Testis (tissue), 3 donors: ENCODE results near the gene SOX1. TPM values are rescaled to one million over a fixed set of nuclear protein-coding genes. Genes with fewer than 3 reads are reported as not detected.

Experiments used
- DNase-seq: peaks from one replicate; pipeline ENCODE4 v3.0.0-alpha.2; 2019
- H3K27ac ChIP-seq, 2 donors: fragments of 200-600 bp; sonication (generic); one replicate each; pipeline ENCODE4 v1.5.1; 2019
- H3K27me3 ChIP-seq: fragments of 200-600 bp; sonication (generic); one replicate; pipeline ENCODE4 v1.5.1; 2019
- H3K36me3 ChIP-seq: fragments of 200-600 bp; sonication (generic); one replicate; pipeline ENCODE4 v1.5.1; 2017; ENCODE audit warnings: low read depth; ENCODE audit errors: missing control alignments
- H3K4me1 ChIP-seq: fragments of 200-600 bp; sonication (generic); one replicate; pipeline ENCODE4 v1.5.1; 2019
- H3K4me3 ChIP-seq, 2 donors: fragments of 200-600 bp; sonication (generic); one replicate each; pipeline ENCODE4 v1.5.1; 2017 to 2019
- H3K9me3 ChIP-seq: fragments of 200-600 bp; sonication (generic); one replicate; pipeline ENCODE4 v1.5.1; 2017
- POLR2A ChIP-seq: fragments of 450-650 bp; IDR thresholded peaks from one replicate; pipeline ENCODE4 v1.6.1; 2017; ENCODE audit warnings: antibody characterized with exemption, mild to moderate bottlenecking, moderate library complexity
- WGBS, 2 donors: methylation state at CpG; one replicate each; pipeline ENCODE4 v1.1.5; 2018; 5-methylcytosine and 5-hydroxymethylcytosine counted together
- intact Hi-C: fragments of 100-400 bp; cut with DNase I; formaldehyde crosslinking; loops from one replicate; pipeline ENCODE4 v1.15.1; 2023; ENCODE audit warnings: low total_unique reads
- polyA plus RNA-seq: library from polyadenylated mRNA; stranded (reverse); fragments of 350-450 nt; fragmentation: Illumina TruSeq; extraction: RNeasy Lipid Tissue Mini Kit (QIAGEN cat#74804); gene quantifications from one replicate; pipeline ENCODE4 v1.2.3, GENCODE V29; 2014; ENCODE audit warnings: low read depth, low replicate concordance; ENCODE audit not compliant: insufficient read depth
- total RNA-seq, 2 donors: library from RNA; depleted of rRNA; stranded (reverse); fragments of >200 nt; gene quantifications; one replicate each; pipeline ENCODE4 v1.2.3, GENCODE V29; 2016
- TF ChIP-seq, protein P1 (sequence below), 3 experiments: fragments of 450-650 bp in 2 of 3; fragments of 200-600 bp in 1 of 3; sonication (generic) in 1 of 3; IDR thresholded peaks; one replicate each; pipeline ENCODE4 v1.5.1; 2016 to 2019; ENCODE audit warnings: antibody characterized with exemption in 3 of 3, mild to moderate bottlenecking in 2 of 3, moderate library complexity in 1 of 3

SOX1 gene
- total and polyA plus RNA-seq, 3 donors from 2014 or later, result 1.7 to 4.6 (median 4.6) TPM

DNA sequence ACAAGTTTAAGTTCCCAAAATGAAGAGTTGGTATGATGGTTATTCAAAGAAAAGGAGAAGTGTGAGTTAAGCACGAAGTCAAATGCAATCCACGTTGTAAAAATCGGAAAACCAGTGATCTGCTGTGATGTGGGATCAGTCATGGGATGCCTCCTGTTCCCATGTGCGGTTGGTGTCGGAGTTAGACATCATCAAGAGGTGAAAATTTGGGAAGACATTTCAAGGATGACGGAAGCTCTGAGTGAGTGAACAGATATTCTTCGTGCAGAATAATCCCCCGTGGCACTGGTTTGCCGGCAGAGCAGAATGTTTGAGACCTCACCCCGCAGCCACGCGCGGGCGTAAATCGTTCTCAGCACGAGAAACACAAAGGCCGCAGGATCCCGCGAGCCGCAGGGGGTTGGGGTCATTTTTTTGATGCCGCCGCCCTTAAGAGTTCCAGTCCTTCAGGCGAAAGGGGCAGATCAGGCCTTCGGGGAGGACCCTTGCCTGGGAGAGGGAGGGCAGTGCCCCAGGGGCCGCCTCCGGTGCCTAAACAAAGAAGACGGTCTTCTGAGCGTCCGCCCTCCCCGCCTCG is 13.7 kb upstream of the SOX1 start:
- TF ChIP-seq POLR2A, result no peak
- 3 to 5% methylated on average over 19 to 31 of the region's 31 CpGs for WGBS, 2 donors
- peak overlapping the region in 1 of 2 donors; percentile 4 for H3K4me3 ChIP-seq
- no peak for DNase-seq
- no peak overlapping the region for H3K27ac ChIP-seq
- H3K27me3 ChIP-seq, result no peaks in the 10 kb centered on the region
- intact Hi-C loops, result no loop called here
- no peaks in the 10 kb centered on the region for H3K36me3 ChIP-seq
- no peaks in the 10 kb centered on the region for H3K9me3 ChIP-seq
- H3K4me1 ChIP-seq, result no peaks in the 10 kb centered on the region

DNA sequence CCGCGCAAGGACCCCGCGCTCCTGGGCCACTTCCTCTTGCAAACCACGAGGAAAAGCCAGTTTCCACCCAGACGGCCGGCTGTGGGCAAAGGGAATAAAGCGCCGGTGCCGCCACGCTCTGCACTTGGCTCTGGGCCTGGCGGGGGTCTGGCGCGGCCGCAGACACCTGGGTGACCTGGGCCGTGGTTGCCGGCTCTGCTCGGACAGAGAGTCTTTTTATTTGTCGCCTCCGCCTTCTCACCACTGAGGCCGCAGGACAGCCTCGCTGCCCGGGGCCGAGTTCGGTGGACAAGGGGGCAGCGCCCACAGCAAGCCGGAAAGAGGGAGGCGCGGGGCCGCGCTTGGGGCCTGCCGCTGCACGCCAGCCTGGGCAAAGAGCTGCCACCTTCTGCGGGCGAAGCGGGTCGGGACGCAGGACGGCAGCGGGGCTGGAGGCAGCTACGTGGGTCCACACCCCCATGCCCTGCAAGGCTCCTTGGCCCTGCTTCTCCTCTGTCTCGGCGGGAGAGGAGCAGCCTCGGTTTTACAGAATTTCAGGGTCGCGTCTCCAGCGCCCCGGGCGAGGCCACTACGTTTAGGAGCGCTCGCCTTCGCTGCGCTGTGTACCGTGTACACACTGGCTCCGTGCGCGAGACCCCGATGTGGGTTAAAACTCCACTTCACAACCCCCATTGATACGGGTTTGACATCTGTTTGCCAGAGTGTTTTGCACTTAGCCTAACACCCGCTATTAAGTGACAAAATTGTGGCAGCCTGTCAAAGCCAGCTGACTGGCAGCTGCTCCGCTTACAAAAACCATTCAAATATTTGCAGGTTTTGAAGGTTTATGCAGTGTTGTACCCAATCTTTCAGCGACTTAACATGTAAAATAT is 13.0 kb upstream of the SOX1 start:
- H3K36me3 ChIP-seq, result no peaks in the 10 kb centered on the region
- 1 to 2% methylated on average over 20 to 56 of the region's 63 CpGs for WGBS, 2 donors
- no peak overlapping the region for H3K27ac ChIP-seq
- no peak for DNase-seq
- H3K27me3 ChIP-seq, result no peaks in the 10 kb centered on the region
- intact Hi-C loops, result no loop called here
- no peaks in the 10 kb centered on the region for H3K4me1 ChIP-seq
- TF ChIP-seq POLR2A, result no peak
- TF ChIP-seq, protein P1, sequence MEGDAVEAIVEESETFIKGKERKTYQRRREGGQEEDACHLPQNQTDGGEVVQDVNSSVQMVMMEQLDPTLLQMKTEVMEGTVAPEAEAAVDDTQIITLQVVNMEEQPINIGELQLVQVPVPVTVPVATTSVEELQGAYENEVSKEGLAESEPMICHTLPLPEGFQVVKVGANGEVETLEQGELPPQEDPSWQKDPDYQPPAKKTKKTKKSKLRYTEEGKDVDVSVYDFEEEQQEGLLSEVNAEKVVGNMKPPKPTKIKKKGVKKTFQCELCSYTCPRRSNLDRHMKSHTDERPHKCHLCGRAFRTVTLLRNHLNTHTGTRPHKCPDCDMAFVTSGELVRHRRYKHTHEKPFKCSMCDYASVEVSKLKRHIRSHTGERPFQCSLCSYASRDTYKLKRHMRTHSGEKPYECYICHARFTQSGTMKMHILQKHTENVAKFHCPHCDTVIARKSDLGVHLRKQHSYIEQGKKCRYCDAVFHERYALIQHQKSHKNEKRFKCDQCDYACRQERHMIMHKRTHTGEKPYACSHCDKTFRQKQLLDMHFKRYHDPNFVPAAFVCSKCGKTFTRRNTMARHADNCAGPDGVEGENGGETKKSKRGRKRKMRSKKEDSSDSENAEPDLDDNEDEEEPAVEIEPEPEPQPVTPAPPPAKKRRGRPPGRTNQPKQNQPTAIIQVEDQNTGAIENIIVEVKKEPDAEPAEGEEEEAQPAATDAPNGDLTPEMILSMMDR (IDR thresholded peaks at IDR 0.05), result no peak
- H3K4me3 ChIP-seq, result peak overlapping the region in 1 of 2 donors; percentile 4
- no peaks in the 10 kb centered on the region for H3K9me3 ChIP-seq

DNA sequence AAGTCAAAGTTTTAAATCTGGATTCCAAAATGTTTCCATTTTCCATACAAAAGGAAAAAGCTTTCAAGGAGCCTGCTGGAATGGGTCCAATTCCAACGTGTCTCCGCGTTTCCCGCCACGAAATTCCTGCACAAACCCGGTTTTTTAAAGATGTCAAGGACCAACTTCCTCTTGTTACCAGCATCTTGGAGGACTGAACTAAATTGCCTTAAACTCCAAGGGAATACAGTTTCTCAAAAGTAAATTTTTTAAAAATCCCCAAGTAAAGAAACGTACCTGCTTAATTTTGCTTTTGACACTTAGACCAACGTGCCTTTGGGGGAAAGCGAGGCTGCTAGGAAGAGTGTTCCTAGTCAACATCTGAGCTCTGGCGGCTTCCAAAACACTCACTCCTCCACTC is 12.3 kb upstream of the SOX1 start:
- intact Hi-C loops, result no loop called here
- no peak for DNase-seq
- TF ChIP-seq POLR2A, result no peak
- TF ChIP-seq, protein P1 (IDR thresholded peaks at IDR 0.05), result no peak
- H3K36me3 ChIP-seq, result no peaks in the 10 kb centered on the region
- H3K9me3 ChIP-seq, result no peaks in the 10 kb centered on the region
- WGBS, 2 donors, result 1 to 3% methylated on average over 10 of the region's 10 CpGs
- H3K4me3 ChIP-seq, result no peak overlapping the region
- no peaks in the 10 kb centered on the region for H3K4me1 ChIP-seq
- H3K27me3 ChIP-seq, result no peaks in the 10 kb centered on the region
- H3K27ac ChIP-seq, result no peak overlapping the region

DNA sequence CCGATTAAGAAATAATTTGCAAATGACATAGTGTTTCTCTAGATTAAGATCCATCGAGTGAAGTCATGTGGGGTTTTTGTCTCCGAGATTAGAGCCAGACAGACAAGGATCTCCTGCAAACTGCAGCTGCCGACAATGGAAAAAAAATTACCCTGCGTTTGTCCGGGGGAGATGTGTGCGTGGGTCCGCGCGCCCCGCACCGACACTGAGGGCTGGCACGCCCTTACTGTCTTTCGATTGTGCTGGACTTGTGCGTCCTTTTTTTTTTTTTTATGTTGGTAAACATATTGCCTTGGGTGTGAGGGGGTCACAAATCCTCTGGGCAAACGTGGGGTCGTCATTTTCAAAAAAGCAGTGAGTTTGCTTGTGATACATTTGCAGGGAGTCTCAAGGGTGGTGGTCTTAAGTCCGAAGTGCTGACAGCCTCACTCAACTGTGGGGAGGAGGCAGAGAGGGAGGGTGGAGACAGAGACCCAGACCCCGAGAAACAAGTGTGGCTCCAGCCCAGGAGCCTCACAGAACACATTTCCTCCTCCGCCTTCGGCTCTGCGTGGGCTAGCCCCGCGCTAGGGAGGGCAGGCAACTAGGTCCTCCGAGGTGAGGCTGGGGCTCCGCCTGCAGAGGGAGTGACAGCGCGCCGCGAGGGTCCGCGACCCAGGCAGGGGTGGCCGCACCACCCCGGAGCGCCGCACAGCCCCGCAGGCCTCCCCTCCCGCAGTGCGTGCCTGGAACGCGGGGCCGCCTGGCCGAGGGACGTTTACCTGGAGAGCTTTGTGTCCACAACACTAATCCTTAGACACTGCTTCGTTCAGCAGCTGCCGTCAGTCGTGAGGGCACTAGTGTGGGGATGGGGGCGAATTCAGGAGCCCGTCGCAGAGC is 11.7 kb upstream of the SOX1 start:
- no peaks in the 10 kb centered on the region for H3K27me3 ChIP-seq
- H3K9me3 ChIP-seq, result no peaks in the 10 kb centered on the region
- no peak for TF ChIP-seq POLR2A
- TF ChIP-seq, protein P1 (IDR thresholded peaks at IDR 0.05), result no peak
- H3K27ac ChIP-seq, result no peak overlapping the region
- H3K4me3 ChIP-seq, result peak overlapping the region in 1 of 2 donors; percentile 20
- no peaks in the 10 kb centered on the region for H3K36me3 ChIP-seq
- 2 to 3% methylated on average over 24 to 36 of the region's 50 CpGs for WGBS, 2 donors
- intact Hi-C loops, result no loop called here
- no peaks in the 10 kb centered on the region for H3K4me1 ChIP-seq
- no peak for DNase-seq

DNA sequence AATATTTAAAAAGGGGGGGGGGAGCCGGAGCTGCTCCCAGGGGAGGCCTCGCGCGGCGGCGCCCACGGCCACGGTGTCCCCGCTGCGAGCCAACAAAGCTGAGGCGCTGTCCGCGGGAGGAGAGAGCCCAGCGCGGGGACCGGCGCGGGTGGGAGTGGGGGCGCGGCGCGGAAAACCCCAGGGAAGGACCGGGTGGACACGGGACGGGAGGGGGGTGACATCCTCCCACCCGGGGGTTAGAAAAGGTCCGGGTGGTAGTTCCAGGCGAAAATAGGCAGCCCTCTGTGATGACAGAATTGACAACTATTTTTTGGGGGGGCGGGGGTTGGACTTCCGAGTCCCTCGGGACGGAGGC is 11.1 kb upstream of the SOX1 start:
- WGBS, 2 donors, result 2 to 4% methylated on average over 26 to 32 of the region's 32 CpGs
- Histone ChIP-seq H3K27me3 (no peaks in the 10 kb centered on the region), H3K4me1 (no peaks in the 10 kb centered on the region)

More for the DNA sequence above, 11.1 kb upstream of the SOX1 start:
- H3K9me3 ChIP-seq, result no peaks in the 10 kb centered on the region
- peak overlapping the region in 1 of 2 donors; percentile 20 for H3K4me3 ChIP-seq
- no peak overlapping the region for H3K27ac ChIP-seq
- no peaks in the 10 kb centered on the region for H3K36me3 ChIP-seq
- no peak for DNase-seq
- TF ChIP-seq, protein P1 (IDR thresholded peaks at IDR 0.05), result no peak
- TF ChIP-seq POLR2A, result no peak
- intact Hi-C loops, result no loop called here
